ENCODE data around the gene AHRR. TPM values are rescaled to one million over a fixed set of nuclear protein-coding genes. Genes with fewer than 3 reads are reported as not detected.

Gene AHRR
- total and polyA plus RNA-seq, 8 donors: 0.63 to 47.8 (median 1.1) TPM; not detected in 1

DNA sequence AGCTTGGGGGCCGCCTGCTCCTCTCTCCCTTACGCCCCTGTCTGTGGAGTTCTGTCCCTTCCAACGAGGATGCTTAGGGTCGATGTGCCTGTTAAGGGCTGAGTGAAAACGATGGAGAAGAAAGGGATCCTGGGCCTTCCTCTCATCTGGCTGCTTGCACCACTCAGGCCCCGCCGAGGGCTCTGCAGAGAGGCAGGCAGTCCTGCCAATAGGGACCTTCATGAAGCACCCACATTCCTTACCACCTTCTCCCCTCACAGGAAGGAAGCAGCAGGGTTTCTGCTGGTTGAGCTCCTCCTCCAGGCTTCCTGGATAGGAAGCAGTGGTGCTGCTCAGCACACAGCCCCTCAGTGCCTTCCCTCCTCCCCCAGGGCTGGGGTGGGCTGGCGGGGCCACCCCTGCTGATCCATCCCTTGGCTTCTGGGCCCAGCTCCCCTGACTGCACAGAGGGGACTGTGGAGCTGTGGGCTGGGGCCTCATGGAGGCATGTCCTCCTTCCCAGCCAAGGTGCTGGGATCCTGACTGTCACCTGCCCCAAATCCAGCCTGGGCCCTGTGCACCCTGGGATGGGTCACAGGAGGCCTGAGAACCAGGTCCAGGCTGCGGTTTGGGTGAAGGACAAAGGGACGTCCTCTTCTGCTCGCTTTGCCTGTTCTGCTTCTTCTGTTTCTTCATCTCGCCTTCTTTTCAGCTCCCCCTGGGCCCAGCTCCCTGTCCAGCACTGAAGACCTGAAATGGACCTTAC, 50.5 kb downstream of the AHRR start:
- H3K4me3 ChIP-seq: no peak overlapping the region
- peak; percentile 15 to 23 for DNase-seq
- H3K4me1 ChIP-seq: peaks cover 12 to 33% (median 15%) of the 10 kb centered on the region in 4 donors
- no peaks in the 10 kb centered on the region for H3K36me3 ChIP-seq
- no peak for TF ChIP-seq POLR2AphosphoS5 (IDR thresholded peaks at IDR 0.05)
- TF ChIP-seq CTCF (IDR thresholded peaks at IDR 0.05): no peak
- no peak for TF ChIP-seq POLR2A (IDR thresholded peaks at IDR 0.05)
- TF ChIP-seq EP300 (IDR thresholded peaks at IDR 0.05): no peak
- peaks cover 0 to 56% (median 23%) of the 10 kb centered on the region in 3 donors for H3K27me3 ChIP-seq
- H3K27ac ChIP-seq: peak overlapping the region in 1 of 5 donors; percentile 5
- no peaks in the 10 kb centered on the region for H3K9me3 ChIP-seq
- 63 to 83% (median 71%) methylated on average over 9 to 12 of the region's 12 CpGs for WGBS, 5 donors
- intact Hi-C loops (cut with DNase I; ENCODE audit: low total_unique reads): no loop called here

DNA sequence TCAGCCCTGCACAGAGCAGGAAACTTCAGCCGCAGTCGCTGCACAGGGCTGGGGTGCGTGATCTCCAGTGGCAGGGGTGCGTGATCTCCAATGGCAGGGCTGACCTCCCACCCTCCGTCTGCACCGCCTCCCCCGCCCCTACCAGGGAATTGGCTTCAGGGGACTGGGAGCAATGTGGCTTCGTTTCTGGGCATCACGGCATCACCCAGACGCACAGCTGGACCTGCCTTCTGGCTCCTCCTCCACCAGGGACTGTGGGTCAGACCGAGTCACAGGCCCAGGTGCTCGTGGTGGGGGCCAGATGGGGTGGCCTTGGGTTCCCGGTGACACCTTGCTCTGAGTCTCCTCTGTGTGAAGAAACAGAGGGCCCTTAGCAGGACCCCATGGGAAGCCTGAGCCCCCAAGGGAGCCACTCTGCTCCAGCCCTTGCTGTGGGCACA, 51.1 kb downstream of the AHRR start:
- peaks cover 0 to 56% (median 23%) of the 10 kb centered on the region in 3 donors for H3K27me3 ChIP-seq
- peaks cover 12 to 33% (median 15%) of the 10 kb centered on the region in 4 donors for H3K4me1 ChIP-seq
- intact Hi-C loops (cut with DNase I; ENCODE audit: low total_unique reads): no loop called here
- WGBS, 5 donors: 81 to 87% (median 85%) methylated on average over 10 to 13 of the region's 13 CpGs
- H3K4me3 ChIP-seq: no peak overlapping the region
- H3K27ac ChIP-seq: peak overlapping the region in 1 of 5 donors; percentile 64
- H3K36me3 ChIP-seq: no peaks in the 10 kb centered on the region
- TF ChIP-seq EP300 (IDR thresholded peaks at IDR 0.05): no peak
- no peak for TF ChIP-seq CTCF (IDR thresholded peaks at IDR 0.05)
- TF ChIP-seq POLR2AphosphoS5 (IDR thresholded peaks at IDR 0.05): no peak
- no peak for TF ChIP-seq POLR2A (IDR thresholded peaks at IDR 0.05)
- peak in 1 of 2 donors; percentile 20 for DNase-seq
- H3K9me3 ChIP-seq: no peaks in the 10 kb centered on the region

- Histone ChIP-seq H3K9me3 (no peaks in the 10 kb centered on the region), H3K4me3 (peak overlapping the region; percentile 41 to 52 (median 48)), H3K4me1 (peaks cover 12 to 33% (median 15%) of the 10 kb centered on the region in 4 donors), H3K27ac (peak overlapping the region in 3 of 5 donors; percentile 12 to 64 (median 43)), H3K27me3 (peaks cover 0 to 56% (median 23%) of the 10 kb centered on the region in 3 donors), H3K36me3 (no peaks in the 10 kb centered on the region)
- peak in 1 of 2 donors; percentile 38 for DNase-seq
- TF ChIP-seq POLR2AphosphoS5 (IDR thresholded peaks at IDR 0.05): no peak
- no peak for TF ChIP-seq EP300 (IDR thresholded peaks at IDR 0.05)
- TF ChIP-seq CTCF (IDR thresholded peaks at IDR 0.05): no peak
- no peak for TF ChIP-seq POLR2A (IDR thresholded peaks at IDR 0.05)
- WGBS, 5 donors: 36 to 61% (median 50%) methylated on average over 11 to 27 of the region's 27 CpGs
- intact Hi-C loops (cut with DNase I; ENCODE audit: low total_unique reads): no loop called here
Observed at GRCh38 chr5:372996-373709, 51.6 kb downstream of the AHRR start.

All from stomach (tissue), 9 donors.